BE2C (cell line): ENCODE measurements around the gene CDH4.
A peak's percentile ranks its signal among the peaks of the same experiment; 100 is the strongest.

Experiments
- DNase-seq: peaks from one replicate; pipeline ENCODE4 v3.0.0-alpha.2; 2020
- H3K27me3 ChIP-seq: fragments of 250-450 bp; sonication (Bioruptor Pico); 2 replicates; pipeline ENCODE4 v1.5.1; 2020; ENCODE audit warnings: mild to moderate bottlenecking
- H3K36me3 ChIP-seq: fragments of 250-450 bp; sonication (Bioruptor Pico); 2 replicates; pipeline ENCODE4 v1.5.1; 2020; ENCODE audit warnings: mild to moderate bottlenecking
- H3K4me1 ChIP-seq: fragments of 250-450 bp; sonication (Bioruptor Pico); 2 replicates; pipeline ENCODE4 v1.5.1; 2020
- H3K4me3 ChIP-seq: 2 replicates; pipeline ENCODE4 v1.5.1; 2011; ENCODE audit warnings: low read depth, low read length
- H3K9me3 ChIP-seq: fragments of 250-450 bp; sonication (Bioruptor Pico); 2 replicates; pipeline ENCODE4 v1.5.1; 2020
- CTCF ChIP-seq: IDR thresholded peaks from 2 replicates; pipeline ENCODE4 v1.5.1; 2012; ENCODE audit warnings: mild to moderate bottlenecking, low read depth, low read length

Gene CDH4

GRCh38 chr20:61328911-61329558 lies 77.0 kb downstream of the CDH4 start:
- TF ChIP-seq CTCF = no peak
- Histone ChIP-seq H3K4me3 (no peak overlapping the region), H3K27me3 (no peaks in the 10 kb centered on the region), H3K36me3 (no peaks in the 10 kb centered on the region), H3K4me1 (no peaks in the 10 kb centered on the region), H3K9me3 (no peaks in the 10 kb centered on the region; the same call in 1 of the 2 replicates)
- DNase-seq = no peak

GRCh38 chr20:61330441-61330840 lies 78.4 kb downstream of the CDH4 start:
- H3K27me3 ChIP-seq = no peaks in the 10 kb centered on the region
- no peaks in the 10 kb centered on the region; the same call in 1 of the 2 replicates for H3K9me3 ChIP-seq
- DNase-seq = no peak
- H3K4me3 ChIP-seq = no peak overlapping the region
- TF ChIP-seq CTCF = no peak
- no peaks in the 10 kb centered on the region for H3K36me3 ChIP-seq
- no peaks in the 10 kb centered on the region for H3K4me1 ChIP-seq

- Histone ChIP-seq H3K36me3 (no peaks in the 10 kb centered on the region), H3K27me3 (no peaks in the 10 kb centered on the region), H3K4me3 (no peak overlapping the region), H3K4me1 (no peaks in the 10 kb centered on the region), H3K9me3 (no peaks in the 10 kb centered on the region; the same call in 1 of the 2 replicates)
- peak; percentile 23 for DNase-seq
- TF ChIP-seq CTCF = no peak
Measured at GRCh38 chr20:61331543-61331942, 79.5 kb downstream of the CDH4 start.

- Histone ChIP-seq H3K36me3 (no peaks in the 10 kb centered on the region), H3K9me3 (no peaks in the 10 kb centered on the region; the same call in 1 of the 2 replicates), H3K4me1 (no peaks in the 10 kb centered on the region), H3K4me3 (no peak overlapping the region), H3K27me3 (no peaks in the 10 kb centered on the region)
- TF ChIP-seq CTCF = no peak
- no peak for DNase-seq
Measured at GRCh38 chr20:61332016-61332975, 80.2 kb downstream of the CDH4 start.

- TF ChIP-seq CTCF = no peak
- no peaks in the 10 kb centered on the region for H3K4me1 ChIP-seq
- H3K27me3 ChIP-seq = no peaks in the 10 kb centered on the region
Measured at GRCh38 chr20:61333484-61334108, 81.5 kb downstream of the CDH4 start.

More at GRCh38 chr20:61333484-61334108, 81.5 kb downstream of the CDH4 start:
- Histone ChIP-seq H3K36me3 (no peaks in the 10 kb centered on the region), H3K9me3 (no peaks in the 10 kb centered on the region; the same call in 1 of the 2 replicates), H3K4me3 (no peak overlapping the region)
- DNase-seq = no peak
